ENCODE measurements around the gene SAMD14.

GRCh38 chr17:50110591-50111349 lies 19.2 kb downstream of the SAMD14 start:
- TF ChIP-seq CTCF (IDR thresholded peaks at IDR 0.05) (no peak), POLR2A (IDR thresholded peaks at IDR 0.05) (no peak)
